ENCODE measurements around the gene KIAA1549.

Gene KIAA1549

GRCh38 chr7:138828302-138828701, 152.9 kb downstream of the KIAA1549 start:
- TF ChIP-seq CTCF (IDR thresholded peaks at IDR 0.05; ENCODE audit: extremely low read depth, missing control alignments), result no peak
- DNase-seq (ENCODE audit: low spot score), result no peak

- no peak for DNase-seq (ENCODE audit: low spot score)
- no peak for TF ChIP-seq CTCF (IDR thresholded peaks at IDR 0.05; ENCODE audit: extremely low read depth, missing control alignments)
These were observed 156.0 kb downstream of the KIAA1549 start for GRCh38 chr7:138825049-138825721.

- DNase-seq (ENCODE audit: low spot score), result no peak
These were observed 158.2 kb downstream of the KIAA1549 start for GRCh38 chr7:138822867-138823535.

GRCh38 chr7:138821912-138822311, 159.3 kb downstream of the KIAA1549 start:
- TF ChIP-seq CTCF (IDR thresholded peaks at IDR 0.05; ENCODE audit: extremely low read depth, missing control alignments), result no peak
- DNase-seq (ENCODE audit: low spot score), result no peak

More at GRCh38 chr7:138822867-138823535, 158.2 kb downstream of the KIAA1549 start:
- no peak for TF ChIP-seq CTCF (IDR thresholded peaks at IDR 0.05; ENCODE audit: extremely low read depth, missing control alignments)

- DNase-seq (ENCODE audit: low spot score), result no peak
- no peak for TF ChIP-seq CTCF (IDR thresholded peaks at IDR 0.05; ENCODE audit: extremely low read depth, missing control alignments)
These were observed 161.6 kb downstream of the KIAA1549 start for GRCh38 chr7:138819625-138820024.

- no peak for DNase-seq (ENCODE audit: low spot score)
- TF ChIP-seq CTCF (IDR thresholded peaks at IDR 0.05; ENCODE audit: extremely low read depth, missing control alignments), result no peak
These were observed 164.5 kb downstream of the KIAA1549 start for GRCh38 chr7:138816650-138817049.

GRCh38 chr7:138814816-138815332, 166.3 kb downstream of the KIAA1549 start:
- no peak for DNase-seq (ENCODE audit: low spot score)
- TF ChIP-seq CTCF (IDR thresholded peaks at IDR 0.05; ENCODE audit: extremely low read depth, missing control alignments), result no peak
